Nephron progenitor cell (in vitro differentiated cells): Measurements from ENCODE around the gene ELL2.

Experiments used
- DNase-seq: peaks from one replicate; pipeline ENCODE4 v3.0.0; 2021
- H3K27ac Mint-ChIP-seq: 2 replicates; pipeline ENCODE4 v1.8.0; 2021; ENCODE audit warnings: mild to moderate bottlenecking, moderate library complexity, mixed read lengths
- H3K27me3 Mint-ChIP-seq: 2 replicates; pipeline ENCODE4 v1.8.0; 2021; ENCODE audit warnings: mild to moderate bottlenecking, low read depth, mixed read lengths; ENCODE audit not compliant: poor library complexity
- H3K36me3 Mint-ChIP-seq: 2 replicates; pipeline ENCODE4 v1.8.0; 2021; ENCODE audit warnings: low read depth, mixed read lengths
- H3K4me1 Mint-ChIP-seq: 2 replicates; pipeline ENCODE4 v1.8.0; 2021; ENCODE audit warnings: mixed read lengths
- H3K4me3 Mint-ChIP-seq: 2 replicates; pipeline ENCODE4 v1.8.0; 2021; ENCODE audit warnings: mild to moderate bottlenecking, moderate library complexity, mixed read lengths
- H3K9me3 Mint-ChIP-seq: 2 replicates; pipeline ENCODE4 v1.8.0; 2021; ENCODE audit warnings: mild to moderate bottlenecking, moderate library complexity, mixed read lengths
- CTCF ChIP-seq: fragments of 200-600 bp; sonication (generic); IDR thresholded peaks from 2 replicates; pipeline ENCODE4 v1.5.0; 2021; ENCODE audit warnings: antibody characterized with exemption

Gene ELL2

GRCh38 chr5:95912029-95912428 is 49.6 kb downstream of the ELL2 start:
- no peak for DNase-seq
- peak overlapping the region; percentile 98 for H3K27ac Mint-ChIP-seq
- H3K9me3 Mint-ChIP-seq, result no peaks in the 10 kb centered on the region
- H3K4me3 Mint-ChIP-seq, result peak overlapping the region; percentile 5
- TF ChIP-seq CTCF, result no peak
- peaks cover 16% of the 10 kb centered on the region for H3K36me3 Mint-ChIP-seq
- no peaks in the 10 kb centered on the region for H3K27me3 Mint-ChIP-seq
- H3K4me1 Mint-ChIP-seq, result peaks cover 86% of the 10 kb centered on the region

GRCh38 chr5:95910521-95910920 is 51.1 kb downstream of the ELL2 start:
- Mint-ChIP-seq H3K36me3 (peaks cover 11% of the 10 kb centered on the region), H3K4me3 (no peak overlapping the region), H3K9me3 (no peaks in the 10 kb centered on the region), H3K27ac (peak overlapping the region; percentile 98), H3K4me1 (peaks cover 79% of the 10 kb centered on the region), H3K27me3 (no peaks in the 10 kb centered on the region)
- DNase-seq, result no peak
- no peak for TF ChIP-seq CTCF

- no peak for TF ChIP-seq CTCF
- Mint-ChIP-seq H3K27ac (peak overlapping the region; percentile 89), H3K4me1 (peaks cover 78% of the 10 kb centered on the region), H3K36me3 (peaks cover 15% of the 10 kb centered on the region), H3K27me3 (no peaks in the 10 kb centered on the region), H3K4me3 (peak overlapping the region; percentile 9), H3K9me3 (no peaks in the 10 kb centered on the region)
- no peak for DNase-seq
Observed at GRCh38 chr5:95909738-95910137, 51.9 kb downstream of the ELL2 start.

GRCh38 chr5:95908799-95909198 is 52.9 kb downstream of the ELL2 start:
- Mint-ChIP-seq H3K4me3 (no peak overlapping the region), H3K27me3 (no peaks in the 10 kb centered on the region), H3K9me3 (no peaks in the 10 kb centered on the region), H3K4me1 (peaks cover 72% of the 10 kb centered on the region), H3K36me3 (peaks cover 22% of the 10 kb centered on the region), H3K27ac (peak overlapping the region; percentile 89)
- no peak for DNase-seq
- no peak for TF ChIP-seq CTCF

- no peak for TF ChIP-seq CTCF
- no peak for DNase-seq
- H3K36me3 Mint-ChIP-seq, result peaks cover 29% of the 10 kb centered on the region
- H3K27ac Mint-ChIP-seq, result peak overlapping the region; percentile 66
- peaks cover 65% of the 10 kb centered on the region for H3K4me1 Mint-ChIP-seq
- H3K9me3 Mint-ChIP-seq, result no peaks in the 10 kb centered on the region
- no peaks in the 10 kb centered on the region for H3K27me3 Mint-ChIP-seq
- H3K4me3 Mint-ChIP-seq, result no peak overlapping the region
Observed at GRCh38 chr5:95907740-95908706, 53.6 kb downstream of the ELL2 start.
